CD4-positive, alpha-beta T cell (primary cell): Measurements from ENCODE around the gene MSI2. TPM values are rescaled to one million over a fixed set of nuclear protein-coding genes. Genes with fewer than 3 reads are reported as not detected.

ENCODE experiments used
- ATAC-seq: fragments of 200-7000 bp; cut with Tn5 transposase; one replicate; pipeline ENCODE4 v1.10.0; 2022; ENCODE audit warnings: mild to moderate bottlenecking; ENCODE audit not compliant: poor library complexity
- CTCF ChIA-PET: fragments of 350-600 bp; sonication (Branson Sonifier 250); formaldehyde crosslinking; loops from one replicate; lab custom pipeline; 2021; ENCODE audit warnings: antibody characterized with exemption, inconsistent platforms; lab: Charles Lee
- POLR2A ChIA-PET: fragments of 350-600 bp; sonication (Branson Sonifier 250); formaldehyde crosslinking; loops from one replicate; lab custom pipeline; 2021; ENCODE audit warnings: antibody characterized with exemption, inconsistent platforms; lab: Charles Lee
- DNase-seq, 14 experiments: peaks; one replicate each; pipeline ENCODE4 v3.0.0-alpha.2; 2013 to 2020; ENCODE audit warnings: mixed read lengths in 2 of 14
- H3K27ac ChIP-seq, 2 donors: one replicate each; pipeline versions ENCODE4 v1.5.1 to v1.7.0; 2013; ENCODE audit warnings: low read length in 2 of 2, low read depth in 1 of 2, mild to moderate bottlenecking in 1 of 2
- H3K27me3 ChIP-seq, 2 experiments: 1 replicate in 1 of 2; 2 replicates in 1 of 2; pipeline versions ENCODE4 v1.6.1 to v1.7.0; 2013; ENCODE audit warnings: low read length in 2 of 2, control low read depth in 1 of 2, mild to moderate bottlenecking in 1 of 2, moderate library complexity in 1 of 2; ENCODE audit not compliant: insufficient read depth in 2 of 2, control insufficient read depth in 1 of 2
- H3K36me3 ChIP-seq: one replicate; pipeline ENCODE4 v1.6.1; 2013; ENCODE audit warnings: low read length, control low read depth; ENCODE audit not compliant: insufficient read depth
- H3K4me1 ChIP-seq: one replicate; pipeline ENCODE4 v1.6.1; 2013; ENCODE audit warnings: low read length, control low read depth; ENCODE audit not compliant: insufficient read depth
- H3K4me3 ChIP-seq: one replicate; pipeline ENCODE4 v1.5.1; 2013; ENCODE audit warnings: mild to moderate bottlenecking, low read length, moderate library complexity
- H3K9me3 ChIP-seq, 2 experiments: 1 replicate in 1 of 2; 2 replicates in 1 of 2; pipeline versions ENCODE4 v1.6.1 to v1.7.0; 2013; ENCODE audit warnings: low read length in 2 of 2, mild to moderate bottlenecking in 2 of 2, control low read depth in 1 of 2, moderate library complexity in 1 of 2; ENCODE audit not compliant: control insufficient read depth in 1 of 2, insufficient read depth in 1 of 2
- H3K27ac Mint-ChIP-seq: one replicate; pipeline ENCODE4 v1.8.0; 2020; ENCODE audit warnings: mixed read lengths
- H3K27me3 Mint-ChIP-seq: one replicate; pipeline ENCODE4 v1.8.0; 2021; ENCODE audit warnings: mixed read lengths
- H3K36me3 Mint-ChIP-seq: one replicate; pipeline ENCODE4 v1.8.0; 2021; ENCODE audit warnings: low read depth, mixed read lengths
- H3K4me1 Mint-ChIP-seq: one replicate; pipeline ENCODE4 v1.8.0; 2021; ENCODE audit warnings: low read depth, mixed read lengths
- H3K4me3 Mint-ChIP-seq: one replicate; pipeline ENCODE4 v1.8.0; 2020; ENCODE audit warnings: mild to moderate bottlenecking, mixed read lengths
- H3K9me3 Mint-ChIP-seq: one replicate; pipeline ENCODE4 v1.8.0; 2020; ENCODE audit warnings: mixed read lengths
- intact Hi-C, 2 experiments: fragments of 100-400 bp; cut with DNase I in 1 of 2; cut with micrococcal nuclease in 1 of 2; formaldehyde crosslinking; loops; one replicate each; pipeline versions ENCODE4 v1.15.1 to v1.9.0; 2023 to 2025; cut with DNase I, micrococcal nuclease
- total RNA-seq, 174 experiments: library from RNA in 2 of 174; stranded (reverse) in 2 of 174; gene quantifications; one replicate each; pipeline ENCODE4 v1.2.3 and lab custom pipeline; 2021 to 2026
- TF ChIP-seq, protein P1 (sequence below): fragments of 200-600 bp; IDR thresholded peaks from one replicate; pipeline ENCODE4 v1.8.0; 2022; ENCODE audit warnings: antibody characterized with exemption, mild to moderate bottlenecking

Gene MSI2
- total RNA-seq, 2 experiments from 2014 or later: 129 to 132 TPM

DNA sequence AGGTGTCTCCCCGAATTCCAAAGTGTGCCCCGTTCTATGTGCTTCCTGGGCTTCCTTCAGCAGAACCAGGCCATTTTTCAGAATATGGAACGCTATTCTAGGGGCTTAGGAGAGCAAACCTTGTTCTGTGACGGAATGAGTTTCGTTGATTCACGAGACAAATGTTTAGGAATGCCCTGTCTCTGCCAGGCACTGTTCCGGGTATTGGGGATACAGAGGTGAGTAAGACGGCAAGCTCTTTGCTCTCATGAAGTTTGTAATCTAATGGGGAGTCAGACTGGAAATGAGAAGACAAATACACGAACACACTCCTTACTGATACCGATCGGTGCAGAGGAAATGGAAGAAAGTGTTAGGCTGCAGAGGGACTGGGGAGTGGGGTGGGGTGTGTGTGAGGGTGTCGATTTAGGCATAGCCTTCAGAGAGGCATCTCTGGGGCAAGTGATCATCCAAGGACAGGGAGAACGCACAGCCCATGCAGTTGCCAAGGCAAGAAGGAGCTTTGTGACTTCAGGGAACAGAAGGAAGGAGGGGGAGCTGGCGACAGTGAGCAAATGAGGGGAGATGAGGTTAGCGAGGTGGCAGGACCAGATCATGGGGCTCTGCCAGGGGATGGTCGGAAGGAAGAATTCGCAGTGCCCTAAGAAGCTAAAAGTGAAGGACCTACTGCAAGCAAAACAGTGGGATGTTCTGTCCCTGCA lies 189.6 kb downstream of the MSI2 start:
- Histone ChIP-seq H3K27ac (no peak overlapping the region), H3K4me3 (no peak overlapping the region), H3K27me3 (no peaks in the 10 kb centered on the region), H3K9me3 (no peaks in the 10 kb centered on the region), H3K4me1 (peaks cover 41% of the 10 kb centered on the region), H3K36me3 (no peaks in the 10 kb centered on the region)
- no peaks in the 10 kb centered on the region for H3K27me3 Mint-ChIP-seq
- H3K4me3 Mint-ChIP-seq: no peak overlapping the region
- DNase-seq (no peak), ATAC-seq (no peak)
- peak overlapping the region; percentile 43 for H3K27ac Mint-ChIP-seq
- intact Hi-C loops: loop anchor here in 1 of 2 experiments (10.0 kb wide), 2 partner anchors 49 to 161 kb away; no protein-coding TSS in a partner anchor
- POLR2A ChIA-PET: no interaction called here
- TF ChIP-seq, protein P1, sequence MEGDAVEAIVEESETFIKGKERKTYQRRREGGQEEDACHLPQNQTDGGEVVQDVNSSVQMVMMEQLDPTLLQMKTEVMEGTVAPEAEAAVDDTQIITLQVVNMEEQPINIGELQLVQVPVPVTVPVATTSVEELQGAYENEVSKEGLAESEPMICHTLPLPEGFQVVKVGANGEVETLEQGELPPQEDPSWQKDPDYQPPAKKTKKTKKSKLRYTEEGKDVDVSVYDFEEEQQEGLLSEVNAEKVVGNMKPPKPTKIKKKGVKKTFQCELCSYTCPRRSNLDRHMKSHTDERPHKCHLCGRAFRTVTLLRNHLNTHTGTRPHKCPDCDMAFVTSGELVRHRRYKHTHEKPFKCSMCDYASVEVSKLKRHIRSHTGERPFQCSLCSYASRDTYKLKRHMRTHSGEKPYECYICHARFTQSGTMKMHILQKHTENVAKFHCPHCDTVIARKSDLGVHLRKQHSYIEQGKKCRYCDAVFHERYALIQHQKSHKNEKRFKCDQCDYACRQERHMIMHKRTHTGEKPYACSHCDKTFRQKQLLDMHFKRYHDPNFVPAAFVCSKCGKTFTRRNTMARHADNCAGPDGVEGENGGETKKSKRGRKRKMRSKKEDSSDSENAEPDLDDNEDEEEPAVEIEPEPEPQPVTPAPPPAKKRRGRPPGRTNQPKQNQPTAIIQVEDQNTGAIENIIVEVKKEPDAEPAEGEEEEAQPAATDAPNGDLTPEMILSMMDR: no peak
- no peaks in the 10 kb centered on the region for H3K9me3 Mint-ChIP-seq
- CTCF ChIA-PET: no interaction called here
- peaks cover 75% of the 10 kb centered on the region for H3K4me1 Mint-ChIP-seq
- H3K36me3 Mint-ChIP-seq: peaks cover 6% of the 10 kb centered on the region

DNA sequence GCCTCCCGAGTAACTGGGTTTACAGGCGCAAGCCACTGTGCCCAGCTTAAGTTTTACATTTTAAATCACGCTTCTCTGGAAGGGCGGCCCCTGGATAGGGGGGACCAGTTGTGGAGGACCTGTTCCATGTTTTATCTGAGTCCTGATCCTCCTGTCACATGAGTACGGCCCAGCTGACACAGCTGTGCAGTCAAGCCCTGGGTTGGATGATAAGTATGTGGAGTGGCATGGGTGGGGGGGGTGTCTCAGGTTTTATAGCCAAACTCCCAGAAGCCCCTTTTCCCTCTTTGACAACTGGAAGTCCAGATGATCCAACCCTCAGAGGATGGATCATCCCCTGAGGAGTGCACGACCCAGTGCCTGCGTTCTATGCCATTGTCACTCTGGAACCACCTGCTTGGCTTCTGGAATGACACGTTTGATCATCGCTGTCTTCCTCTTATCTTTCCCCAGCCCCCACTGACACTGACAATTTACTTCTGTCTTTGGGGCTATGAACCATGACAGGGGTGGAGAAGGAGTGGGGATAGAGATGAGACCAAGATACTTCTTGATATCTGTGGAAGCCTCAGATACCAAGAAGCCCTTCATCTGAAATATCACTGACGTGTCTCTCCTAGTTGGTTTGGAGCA lies 191.2 kb downstream of the MSI2 start:
- Mint-ChIP-seq H3K27me3 (no peaks in the 10 kb centered on the region), H3K36me3 (peaks cover 6% of the 10 kb centered on the region), H3K4me3 (no peak overlapping the region), H3K4me1 (peaks cover 75% of the 10 kb centered on the region), H3K27ac (no peak overlapping the region), H3K9me3 (no peaks in the 10 kb centered on the region)
- ChIA-PET CTCF (no interaction called here), POLR2A (no interaction called here)
- Histone ChIP-seq H3K9me3 (no peaks in the 10 kb centered on the region), H3K4me3 (no peak overlapping the region), H3K4me1 (peaks cover 44% of the 10 kb centered on the region), H3K27ac (no peak overlapping the region), H3K36me3 (peaks cover 10% of the 10 kb centered on the region), H3K27me3 (no peaks in the 10 kb centered on the region)
- TF ChIP-seq, protein P1: no peak
- intact Hi-C loops: loop anchor here in 1 of 2 experiments (10.0 kb wide), 2 partner anchors 47 to 163 kb away; no protein-coding TSS in a partner anchor
- ATAC-seq (no peak), DNase-seq (no peak)

DNA sequence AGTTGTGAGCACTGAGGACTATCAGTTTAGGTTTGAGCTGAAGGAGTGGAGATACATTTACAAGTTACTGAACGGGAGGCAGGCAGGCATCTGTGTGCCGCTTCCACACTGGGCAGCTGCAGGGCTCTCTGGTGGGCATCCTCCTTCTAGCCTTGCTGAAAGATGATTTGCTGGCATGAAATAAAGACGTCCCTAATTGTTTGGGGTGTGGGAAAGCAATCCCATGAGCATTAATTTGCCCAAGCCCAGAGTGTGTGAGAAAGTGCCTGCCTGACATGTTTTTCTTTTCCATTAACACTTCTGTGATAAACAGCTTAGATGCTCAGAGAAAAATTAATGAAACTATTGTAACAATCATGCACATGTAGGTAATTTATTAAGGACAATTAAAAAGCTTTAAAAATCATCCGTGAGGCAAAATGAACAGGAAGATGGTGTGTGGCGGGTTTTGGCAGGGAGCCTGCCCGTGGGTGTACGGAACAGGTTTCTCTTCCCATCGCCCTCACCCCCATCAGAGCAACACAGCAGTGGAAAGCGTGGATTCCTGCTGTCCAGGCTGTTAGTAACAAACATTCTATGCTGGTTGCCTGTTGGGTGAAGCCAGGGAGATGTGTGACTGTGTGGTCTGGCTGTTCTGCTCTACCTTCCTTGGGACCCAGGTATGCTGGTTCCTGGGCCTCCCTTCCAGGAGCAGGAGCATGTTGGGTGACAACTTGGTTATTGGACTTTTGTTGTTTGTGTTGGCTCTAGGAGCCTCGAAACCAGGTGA lies 191.9 kb downstream of the MSI2 start:
- ATAC-seq (no peak), DNase-seq (no peak)
- no peak overlapping the region for H3K4me3 ChIP-seq
- ChIA-PET POLR2A (no interaction called here), CTCF (interaction anchor here (1.2 kb wide), 1 partner anchor 205 kb away, joined by 4 read pairs; no protein-coding TSS in a partner anchor)
- peaks cover 6% of the 10 kb centered on the region for H3K36me3 Mint-ChIP-seq
- H3K27me3 ChIP-seq: no peaks in the 10 kb centered on the region
- H3K4me3 Mint-ChIP-seq: no peak overlapping the region
- H3K27me3 Mint-ChIP-seq: no peaks in the 10 kb centered on the region
- intact Hi-C loops: loop anchor here in 1 of 2 experiments (10.0 kb wide), 2 partner anchors 47 to 163 kb away; no protein-coding TSS in a partner anchor
- no peak overlapping the region for H3K27ac ChIP-seq
- peaks cover 41% of the 10 kb centered on the region for H3K4me1 ChIP-seq
- H3K9me3 Mint-ChIP-seq: no peaks in the 10 kb centered on the region
- no peak overlapping the region for H3K27ac Mint-ChIP-seq
- H3K9me3 ChIP-seq: no peaks in the 10 kb centered on the region
- peaks cover 10% of the 10 kb centered on the region for H3K36me3 ChIP-seq
- TF ChIP-seq, protein P1: no peak
- peaks cover 75% of the 10 kb centered on the region for H3K4me1 Mint-ChIP-seq
